Spleen (tissue), 11 donors: ENCODE measurements around the gene DEPDC5. TPM values are rescaled to one million over a fixed set of nuclear protein-coding genes. Genes with fewer than 3 reads are reported as not detected.

Experiments
- DNase-seq: peaks from one replicate; pipeline ENCODE4 v3.0.0-alpha.2; 2020
- H3K27ac ChIP-seq, 8 donors: fragments of 200-600 bp; sonication (generic) in 7 of 8; 1 replicate in 4 of 8; 2 replicates in 4 of 8; pipeline versions ENCODE4 v1.5.0 to v1.8.0; 2016 to 2021; ENCODE audit warnings: inconsistent platforms in 4 of 8, mild to moderate bottlenecking in 4 of 8, moderate library complexity in 1 of 8
- H3K27me3 ChIP-seq, 7 donors: fragments of 200-600 bp; sonication (generic) in 6 of 7; replicated peaks in 1 of 7; 1 replicate in 4 of 7; 2 replicates in 3 of 7; pipeline versions ENCODE4 v1.5.0 to v1.8.0; 2016 to 2021; ENCODE audit warnings: inconsistent platforms in 3 of 7, mild to moderate bottlenecking in 1 of 7
- H3K36me3 ChIP-seq, 6 donors: fragments of 200-600 bp; sonication (generic) in 5 of 6; 1 replicate in 4 of 6; 2 replicates in 2 of 6; pipeline versions ENCODE4 v1.5.0 to v1.8.0; 2016 to 2021; ENCODE audit warnings: inconsistent platforms in 2 of 6
- H3K4me1 ChIP-seq, 6 donors: fragments of 200-600 bp; sonication (generic) in 5 of 6; 1 replicate in 3 of 6; 2 replicates in 3 of 6; pipeline versions ENCODE4 v1.5.0 to v1.8.0; 2016 to 2021; ENCODE audit warnings: inconsistent platforms in 3 of 6
- H3K4me3 ChIP-seq, 8 donors: fragments of 200-600 bp; sonication (generic) in 7 of 8; 1 replicate in 4 of 8; 2 replicates in 4 of 8; pipeline versions ENCODE4 v1.5.0 to v1.8.0; 2016 to 2021; ENCODE audit warnings: inconsistent platforms in 4 of 8, mild to moderate bottlenecking in 4 of 8, moderate library complexity in 2 of 8
- H3K9me3 ChIP-seq, 8 donors: fragments of 200-600 bp; sonication (generic) in 7 of 8; 1 replicate in 4 of 8; 2 replicates in 4 of 8; pipeline versions ENCODE4 v1.5.0 to v1.8.0; 2016 to 2021; ENCODE audit warnings: inconsistent platforms in 4 of 8
- CTCF ChIP-seq, 11 experiments: fragments of 200-600 bp in 7 of 11; fragments of 450-650 bp in 4 of 11; sonication (generic) in 4 of 11; IDR thresholded peaks in 8 of 11; conservative IDR thresholded peaks in 3 of 11; 1 replicate in 7 of 11; 2 replicates in 4 of 11; pipeline versions ENCODE4 v1.4.0 to v1.8.0; 2016 to 2021; ENCODE audit warnings: antibody characterized with exemption in 11 of 11, inconsistent platforms in 4 of 11, mild to moderate bottlenecking in 1 of 11
- POLR2A ChIP-seq, 3 donors: fragments of 450-650 bp; IDR thresholded peaks; one replicate each; pipeline ENCODE4 v1.5.1; 2017; ENCODE audit warnings: antibody characterized with exemption in 3 of 3, mild to moderate bottlenecking in 1 of 3
- POLR2AphosphoS5 ChIP-seq, 3 donors: sonication (generic); formaldehyde crosslinking; IDR thresholded peaks; one replicate each; pipeline ENCODE4 v1.5.1; 2017; ENCODE audit warnings: antibody characterized with exemption in 3 of 3
- WGBS, 5 donors: extraction: QIAGEN DNeasy Blood & Tissue Kit in 3 of 5; methylation state at CpG; one replicate each; pipeline versions ENCODE4 v1.1.5 to v1.1.7; 2013 to 2018; 5-methylcytosine and 5-hydroxymethylcytosine counted together
- intact Hi-C: fragments of 100-400 bp; cut with DNase I; formaldehyde crosslinking; loops from one replicate; pipeline ENCODE4 v1.15.0; 2023; ENCODE audit warnings: low total_unique reads
- polyA plus RNA-seq, 3 donors: library from polyadenylated mRNA; stranded (reverse); fragments of 200-250 nt; gene quantifications; one replicate each; pipeline ENCODE4 v1.2.1, GENCODE V29; 2013
- total RNA-seq, 7 donors: library from RNA; depleted of rRNA in 3 of 7; stranded (reverse); fragments of >200 nt in 3 of 7; fragmentation: NEBNext Ultra II Directional in 4 of 7; extraction: Animal tissue kit (Norgen Biotek cat#: 25700) in 4 of 7; gene quantifications; one replicate each; pipeline versions ENCODE4 v1.1.0 to v1.2.1, GENCODE V29; 2016 to 2021
- donor health status: healthy with polysubstance abuse.
- donor health status: DM: no; HTN: no; CAD: no; lungs with moderate emphysema.
- donor health status: DM: no; HTN: no; CAD: no.
- donor health status: Bipolar disorder and iron deficiency.
- donor health status: healthy.
- donor health status: DM: no; HTN: no; CAD: no.
- donor health status: DM: yes; HTN: yes; CAD: no.

Gene DEPDC5
- total and polyA plus RNA-seq, 10 donors: 9.6 to 64.6 (median 44.3) TPM

GRCh38 chr22:31846161-31847115, 92.6 kb downstream of the DEPDC5 start:
- intact Hi-C loops: no loop called here
- no peaks in the 10 kb centered on the region for H3K9me3 ChIP-seq
- no peak for DNase-seq
- peaks cover 0 to 4% (median 0%) of the 10 kb centered on the region in 6 donors for H3K4me1 ChIP-seq
- TF ChIP-seq POLR2AphosphoS5 (IDR thresholded peaks at IDR 0.05) (no peak), CTCF (IDR thresholded peaks at IDR 0.05 in 8 of 11, conservative IDR thresholded peaks at IDR 0.05 in 3 of 11) (peak in 2 of 11 experiments; percentile 16)
- H3K4me3 ChIP-seq: no peak overlapping the region
- peak overlapping the region in 1 of 8 donors; percentile 30 for H3K27ac ChIP-seq
- no peaks in the 10 kb centered on the region for H3K27me3 ChIP-seq
- 75 to 86% (median 85%) methylated on average over 6 of the region's 6 CpGs for WGBS, 5 donors
- H3K36me3 ChIP-seq: peaks cover 0 to 100% (median 84%) of the 10 kb centered on the region in 6 donors

- TF ChIP-seq POLR2A (IDR thresholded peaks at IDR 0.05): no peak
- TF ChIP-seq CTCF (IDR thresholded peaks at IDR 0.05 in 8 of 11, conservative IDR thresholded peaks at IDR 0.05 in 3 of 11): no peak
- no peak for TF ChIP-seq POLR2AphosphoS5 (IDR thresholded peaks at IDR 0.05)
- H3K27me3 ChIP-seq: no peaks in the 10 kb centered on the region
- 96 to 100% (median 99%) methylated on average over 1 of the region's 1 CpG; no CpG with 5 or more reads in 1 of the 5 donors for WGBS, 5 donors
- no peaks in the 10 kb centered on the region for H3K9me3 ChIP-seq
- intact Hi-C loops: no loop called here
- no peak overlapping the region for H3K4me3 ChIP-seq
- H3K36me3 ChIP-seq: peaks cover 0 to 100% (median 90%) of the 10 kb centered on the region in 6 donors
- peaks cover 0 to 4% (median 0%) of the 10 kb centered on the region in 6 donors for H3K4me1 ChIP-seq
- H3K27ac ChIP-seq: no peak overlapping the region
- no peak for DNase-seq
These were observed 94.6 kb downstream of the DEPDC5 start for GRCh38 chr22:31848411-31848810.

GRCh38 chr22:31850135-31850534, 96.3 kb downstream of the DEPDC5 start:
- Histone ChIP-seq H3K36me3 (peaks cover 0 to 100% (median 85%) of the 10 kb centered on the region in 6 donors), H3K9me3 (no peaks in the 10 kb centered on the region), H3K4me3 (no peak overlapping the region), H3K27me3 (no peaks in the 10 kb centered on the region), H3K27ac (no peak overlapping the region), H3K4me1 (peaks cover 0 to 4% (median 0%) of the 10 kb centered on the region in 6 donors)
- no peak for TF ChIP-seq POLR2AphosphoS5 (IDR thresholded peaks at IDR 0.05)
- no peak for TF ChIP-seq POLR2A (IDR thresholded peaks at IDR 0.05)
- TF ChIP-seq CTCF (IDR thresholded peaks at IDR 0.05 in 8 of 11, conservative IDR thresholded peaks at IDR 0.05 in 3 of 11): no peak
- intact Hi-C loops: no loop called here
- WGBS, 5 donors: 90 to 96% (median 94%) methylated on average over 3 of the region's 3 CpGs
- DNase-seq: no peak
